ENCODE measurements around the gene SERPINB7. TPM values are rescaled to one million over a fixed set of nuclear protein-coding genes. Genes with fewer than 3 reads are reported as not detected.

SERPINB7 gene
- total RNA-seq, 2 experiments from 2014 or later = not detected

DNA sequence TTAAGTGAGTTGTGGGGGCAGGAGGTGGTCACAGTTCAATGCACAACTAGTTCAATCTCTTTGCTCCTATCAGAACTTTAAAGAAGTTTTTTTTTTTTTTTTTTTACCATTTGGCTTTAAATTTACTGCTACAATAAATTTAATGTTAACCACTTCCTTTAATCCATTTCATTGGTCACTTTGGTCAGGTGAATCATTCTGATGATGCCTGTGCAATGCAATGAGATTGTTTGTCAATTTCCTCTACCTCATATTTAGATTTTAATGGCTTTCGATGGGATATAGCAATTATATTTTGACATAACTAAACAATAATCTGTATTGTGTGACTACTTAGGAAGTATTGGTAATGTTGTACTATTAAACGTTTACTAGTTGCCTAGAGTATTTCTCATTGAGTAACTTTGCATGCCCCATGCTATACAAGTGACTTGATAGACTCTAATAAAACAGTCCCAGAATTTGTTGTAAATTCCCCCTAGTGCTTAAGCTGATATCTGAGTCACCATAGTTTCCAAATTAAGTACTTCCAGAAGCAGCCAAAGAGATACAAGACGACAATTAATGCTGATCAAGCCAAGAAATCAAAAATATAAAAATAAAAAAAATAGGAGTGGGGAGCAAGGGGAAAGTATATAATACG, 59.4 kb downstream of the SERPINB7 start:
- Mint-ChIP-seq H3K27me3 (peaks cover 13% of the 10 kb centered on the region), H3K27ac (no peak overlapping the region), H3K4me3 (no peak overlapping the region), H3K36me3 (ENCODE audit: low read depth) (no peaks in the 10 kb centered on the region), H3K4me1 (ENCODE audit: low read depth) (peaks cover 6% of the 10 kb centered on the region), H3K9me3 (no peaks in the 10 kb centered on the region)
- DNase-seq (no peak), ATAC-seq (no peak)
- TF ChIP-seq, protein P1, sequence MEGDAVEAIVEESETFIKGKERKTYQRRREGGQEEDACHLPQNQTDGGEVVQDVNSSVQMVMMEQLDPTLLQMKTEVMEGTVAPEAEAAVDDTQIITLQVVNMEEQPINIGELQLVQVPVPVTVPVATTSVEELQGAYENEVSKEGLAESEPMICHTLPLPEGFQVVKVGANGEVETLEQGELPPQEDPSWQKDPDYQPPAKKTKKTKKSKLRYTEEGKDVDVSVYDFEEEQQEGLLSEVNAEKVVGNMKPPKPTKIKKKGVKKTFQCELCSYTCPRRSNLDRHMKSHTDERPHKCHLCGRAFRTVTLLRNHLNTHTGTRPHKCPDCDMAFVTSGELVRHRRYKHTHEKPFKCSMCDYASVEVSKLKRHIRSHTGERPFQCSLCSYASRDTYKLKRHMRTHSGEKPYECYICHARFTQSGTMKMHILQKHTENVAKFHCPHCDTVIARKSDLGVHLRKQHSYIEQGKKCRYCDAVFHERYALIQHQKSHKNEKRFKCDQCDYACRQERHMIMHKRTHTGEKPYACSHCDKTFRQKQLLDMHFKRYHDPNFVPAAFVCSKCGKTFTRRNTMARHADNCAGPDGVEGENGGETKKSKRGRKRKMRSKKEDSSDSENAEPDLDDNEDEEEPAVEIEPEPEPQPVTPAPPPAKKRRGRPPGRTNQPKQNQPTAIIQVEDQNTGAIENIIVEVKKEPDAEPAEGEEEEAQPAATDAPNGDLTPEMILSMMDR (IDR thresholded peaks at IDR 0.05) = no peak
- POLR2A ChIA-PET = no interaction called here
- intact Hi-C loops (cut with micrococcal nuclease) = no loop called here
- CTCF ChIA-PET = no interaction called here

DNA sequence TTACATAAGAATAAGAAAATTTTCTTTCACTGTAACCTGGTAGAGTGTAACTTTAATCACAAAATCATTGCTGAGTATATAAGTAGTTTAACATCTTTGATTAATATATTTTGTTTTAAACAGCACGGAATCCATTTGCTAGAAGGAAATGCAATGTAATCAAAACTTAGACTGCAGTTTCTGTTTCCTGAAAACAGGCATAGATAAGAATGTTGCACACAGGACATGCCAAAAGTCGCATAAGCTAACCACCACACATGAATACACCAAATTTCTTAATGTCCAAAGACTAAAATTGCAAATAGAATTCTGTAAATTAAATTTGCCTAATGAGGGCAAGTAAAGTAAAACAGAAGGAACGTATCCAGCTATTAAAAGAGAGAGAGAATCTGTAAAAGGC, 61.2 kb downstream of the SERPINB7 start:
- Mint-ChIP-seq H3K4me1 (ENCODE audit: low read depth) (no peaks in the 10 kb centered on the region), H3K9me3 (no peaks in the 10 kb centered on the region), H3K27me3 (peaks cover 10% of the 10 kb centered on the region), H3K4me3 (no peak overlapping the region), H3K36me3 (ENCODE audit: low read depth) (no peaks in the 10 kb centered on the region), H3K27ac (no peak overlapping the region)
- ATAC-seq (no peak), DNase-seq (no peak)
- TF ChIP-seq, protein P1 (IDR thresholded peaks at IDR 0.05) = no peak
- ChIA-PET POLR2A (no interaction called here), CTCF (interaction anchor here (1.1 kb wide), 1 partner anchor 318 kb away, joined by 4 read pairs; no protein-coding TSS in a partner anchor)
- intact Hi-C loops (cut with micrococcal nuclease) = no loop called here

DNA sequence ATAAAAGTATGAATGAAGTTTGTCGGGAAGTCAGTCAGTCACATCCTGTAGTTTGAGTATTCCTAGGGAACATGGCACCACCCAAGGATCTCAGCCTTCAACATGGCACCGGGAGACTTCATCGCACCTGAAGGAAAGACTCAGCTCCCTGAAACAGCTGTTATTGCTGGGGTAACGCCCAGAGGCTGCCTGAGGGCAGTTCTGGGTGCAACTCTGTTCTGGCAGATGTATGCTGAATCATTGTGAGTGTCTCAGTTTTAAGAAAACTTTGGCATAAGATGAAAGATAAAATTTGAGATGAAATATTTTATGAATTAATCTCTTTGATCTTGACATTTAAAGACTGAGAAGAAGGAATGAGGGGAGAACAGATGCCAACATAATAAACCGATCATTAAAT, 62.4 kb downstream of the SERPINB7 start:
- CTCF ChIA-PET = no interaction called here
- POLR2A ChIA-PET = no interaction called here
- Mint-ChIP-seq H3K4me3 (no peak overlapping the region), H3K27me3 (peaks cover 10% of the 10 kb centered on the region), H3K4me1 (ENCODE audit: low read depth) (no peaks in the 10 kb centered on the region), H3K36me3 (ENCODE audit: low read depth) (no peaks in the 10 kb centered on the region), H3K9me3 (no peaks in the 10 kb centered on the region), H3K27ac (no peak overlapping the region)
- TF ChIP-seq, protein P1 (IDR thresholded peaks at IDR 0.05) = no peak
- DNase-seq (no peak), ATAC-seq (no peak)
- intact Hi-C loops (cut with micrococcal nuclease) = no loop called here

DNA sequence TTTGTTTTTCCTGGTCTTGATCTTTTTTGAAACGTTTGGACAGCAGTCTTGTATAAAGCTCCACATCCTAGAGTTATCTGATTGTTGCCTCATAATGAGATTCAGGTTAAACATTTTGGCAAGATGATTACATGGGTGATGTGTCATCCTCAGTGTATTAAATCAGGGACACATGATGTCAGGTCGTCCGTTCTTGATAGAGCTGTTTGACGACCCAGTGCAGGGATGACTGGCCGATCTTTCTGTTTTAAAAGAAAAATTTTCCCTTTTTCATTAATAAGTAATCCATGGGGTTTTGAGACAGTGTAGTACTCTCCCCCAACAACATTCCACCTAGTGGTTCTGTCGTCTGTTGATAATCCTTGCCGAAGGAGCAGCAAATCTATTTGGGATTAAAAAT, 67.8 kb downstream of the SERPINB7 start:
- Mint-ChIP-seq H3K4me3 (no peak overlapping the region), H3K36me3 (ENCODE audit: low read depth) (no peaks in the 10 kb centered on the region), H3K4me1 (ENCODE audit: low read depth) (no peaks in the 10 kb centered on the region), H3K27ac (no peak overlapping the region), H3K27me3 (peaks cover 14% of the 10 kb centered on the region), H3K9me3 (no peaks in the 10 kb centered on the region)
- no peak for ATAC-seq
- intact Hi-C loops (cut with micrococcal nuclease) = no loop called here
- TF ChIP-seq, protein P1 (IDR thresholded peaks at IDR 0.05) = no peak
- DNase-seq = no peak
- ChIA-PET CTCF (interaction anchor here (0.6 to 1.8 kb wide), 4 partner anchors 13 to 328 kb away, joined by 3 to 19 read pairs (median 3); no protein-coding TSS in a partner anchor), POLR2A (no interaction called here)

DNA sequence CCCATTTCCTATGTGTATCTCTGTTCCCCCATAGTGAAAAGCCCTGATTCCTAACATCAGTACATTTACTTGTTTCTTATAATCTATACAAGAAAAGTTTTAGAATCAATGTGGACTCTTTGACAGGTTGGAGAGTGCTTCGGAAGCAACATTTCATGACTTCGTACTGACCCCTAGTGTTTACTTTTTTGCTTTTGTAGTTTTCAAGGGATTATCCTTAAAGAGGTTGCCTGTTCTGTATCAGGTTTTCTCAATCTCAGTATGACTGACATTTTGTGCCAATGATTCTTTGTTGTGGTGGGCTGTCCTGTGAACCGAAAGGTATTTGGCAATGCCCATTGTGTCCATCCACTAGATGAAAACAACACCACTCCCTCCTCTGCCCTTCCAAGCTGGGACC, 69.0 kb downstream of the SERPINB7 start:
- ATAC-seq (no peak), DNase-seq (no peak)
- Mint-ChIP-seq H3K36me3 (ENCODE audit: low read depth) (no peaks in the 10 kb centered on the region), H3K9me3 (no peaks in the 10 kb centered on the region), H3K27ac (no peak overlapping the region), H3K4me1 (ENCODE audit: low read depth) (no peaks in the 10 kb centered on the region), H3K4me3 (no peak overlapping the region), H3K27me3 (peaks cover 14% of the 10 kb centered on the region)
- intact Hi-C loops (cut with micrococcal nuclease) = no loop called here
- CTCF ChIA-PET = interaction anchor here (1.2 to 2.2 kb wide), 3 partner anchors 17 to 326 kb away, joined by 3 to 19 read pairs (median 12); no protein-coding TSS in a partner anchor
- POLR2A ChIA-PET = no interaction called here
- TF ChIP-seq, protein P1 (IDR thresholded peaks at IDR 0.05) = no peak

Measured in activated CD8-positive, alpha-beta T cell treated with anti-CD3 and anti-CD28 coated beads for 36 hours (primary cell).